ENCODE results near the gene AP3S2.

AP3S2 gene

GRCh38 chr15:89812847-89813320 is 80.9 kb downstream of the AP3S2 start:
- DNase-seq = no peak

- no peak for DNase-seq
These were observed 81.6 kb downstream of the AP3S2 start for GRCh38 chr15:89812011-89812846.

- no peak for DNase-seq
These were observed 83.0 kb downstream of the AP3S2 start for GRCh38 chr15:89810837-89811236.

GRCh38 chr15:89809787-89810148 is 84.0 kb downstream of the AP3S2 start:
- no peak for DNase-seq

GRCh38 chr15:89809093-89809786 is 84.6 kb downstream of the AP3S2 start:
- DNase-seq = no peak

- DNase-seq = no peak
These were observed 85.5 kb downstream of the AP3S2 start for GRCh38 chr15:89808160-89808870.

GRCh38 chr15:89807689-89808088 is 86.1 kb downstream of the AP3S2 start:
- no peak for DNase-seq

GRCh38 chr15:89806559-89807550 is 86.9 kb downstream of the AP3S2 start:
- no peak for DNase-seq

GRCh38 chr15:89806210-89806558 is 87.6 kb downstream of the AP3S2 start:
- no peak for DNase-seq

- DNase-seq = no peak
These were observed 88.3 kb downstream of the AP3S2 start for GRCh38 chr15:89805241-89806209.

- no peak for DNase-seq
These were observed 89.6 kb downstream of the AP3S2 start for GRCh38 chr15:89803941-89804800.

GRCh38 chr15:89802986-89803824 is 90.6 kb downstream of the AP3S2 start:
- no peak for DNase-seq

GRCh38 chr15:89802231-89802928 is 91.4 kb downstream of the AP3S2 start:
- DNase-seq = no peak

- DNase-seq = no peak
These were observed 92.2 kb downstream of the AP3S2 start for GRCh38 chr15:89801471-89802195.

- no peak for DNase-seq
These were observed 93.8 kb downstream of the AP3S2 start for GRCh38 chr15:89799918-89800498.

GRCh38 chr15:89799011-89799911 is 94.5 kb downstream of the AP3S2 start:
- no peak for DNase-seq
